NCI-H2227 (cell line): ENCODE results near the gene SLC29A1.

Experiments used
- DNase-seq: peaks from one replicate; lab custom pipeline; 2025; ENCODE audit not compliant: unreplicated experiment; lab: John Stamatoyannopoulos, UW

SLC29A1 gene

DNA sequence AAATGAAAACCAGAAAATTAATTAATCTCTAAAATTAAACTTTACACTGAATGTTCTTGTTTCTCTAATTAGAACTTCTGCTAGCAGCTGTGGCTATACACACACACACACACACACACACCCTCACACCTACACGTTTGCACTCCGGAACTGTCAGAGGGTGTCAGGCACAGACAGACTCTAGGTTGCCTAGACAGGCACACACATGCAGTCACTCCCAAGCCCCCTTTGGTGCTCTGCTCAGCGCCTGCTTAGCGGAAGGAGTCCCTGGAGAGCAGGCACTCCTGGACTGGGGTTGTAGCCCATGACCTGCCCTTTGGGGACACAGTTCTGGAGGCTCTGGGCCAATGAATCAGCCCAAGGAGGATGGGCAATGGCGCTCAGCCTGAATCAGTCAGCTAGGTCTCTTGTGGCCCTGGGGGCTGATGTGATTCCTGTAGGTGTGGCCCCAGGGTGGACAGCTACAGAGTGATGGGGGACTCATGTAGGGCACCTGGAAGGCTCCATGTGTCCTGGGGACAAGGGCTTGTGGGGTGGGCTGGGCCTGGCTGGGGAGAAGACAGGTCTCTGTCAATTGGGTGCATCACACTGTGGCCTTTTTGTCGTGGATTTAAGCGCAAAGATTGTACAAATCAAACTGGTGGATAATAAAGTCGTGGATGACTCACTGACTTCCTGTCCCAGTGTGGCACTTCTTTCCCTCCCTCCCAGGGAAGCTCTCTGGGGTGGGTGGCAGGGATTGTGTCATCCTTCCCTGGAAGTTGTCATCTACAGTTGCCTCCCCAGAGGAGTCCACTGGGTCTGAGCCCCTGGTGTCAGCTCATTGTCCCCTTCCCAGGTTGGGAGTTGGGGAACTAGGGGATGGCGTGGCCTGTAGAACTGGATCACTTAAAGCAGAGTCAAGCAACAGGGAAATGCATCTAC, 55.6 kb downstream of the SLC29A1 start:
- no peak for DNase-seq
